B cell (primary cell): Measurements from ENCODE around the gene RGCC. TPM values are rescaled to one million over a fixed set of nuclear protein-coding genes. Genes with fewer than 3 reads are reported as not detected.

Source experiments
- ATAC-seq: fragments of 200-7000 bp; cut with Tn5 transposase; one replicate; pipeline ENCODE4 v1.10.0; 2021; ENCODE audit warnings: low read depth, mild to moderate bottlenecking, moderate number of reproducible peaks, moderate library complexity
- CTCF ChIA-PET: fragments of 350-600 bp; sonication (Branson Sonifier 250); formaldehyde crosslinking; loops from one replicate; lab custom pipeline; 2021; ENCODE audit warnings: antibody characterized with exemption, inconsistent platforms; lab: Charles Lee
- POLR2A ChIA-PET: fragments of 350-600 bp; sonication (Branson Sonifier 250); formaldehyde crosslinking; loops from one replicate; lab custom pipeline; 2021; ENCODE audit warnings: antibody characterized with exemption; lab: Charles Lee
- DNase-seq: peaks from one replicate; pipeline ENCODE4 v3.0.0; 2013
- H2AFZ ChIP-seq: 2 replicates; pipeline ENCODE4 v1.6.1; 2012; ENCODE audit warnings: mild to moderate bottlenecking, low read depth, low read length; ENCODE audit not compliant: insufficient read depth, poor library complexity, severe bottlenecking
- H3K27ac ChIP-seq, 2 donors: 1 replicate in 1 of 2; 2 replicates in 1 of 2; pipeline ENCODE4 v1.5.1; 2012 to 2013; ENCODE audit warnings: low read length in 2 of 2, mild to moderate bottlenecking in 2 of 2, moderate library complexity in 1 of 2
- H3K27me3 ChIP-seq, 4 experiments: fragments of 200-600 bp in 1 of 4; sonication (generic) in 1 of 4; replicated peaks in 1 of 4; 1 replicate in 2 of 4; 2 replicates in 2 of 4; pipeline versions ENCODE4 v1.6.1 to v1.7.0; 2013 to 2016; ENCODE audit warnings: low read length in 3 of 4, mild to moderate bottlenecking in 2 of 4, mixed read lengths in 1 of 4, moderate library complexity in 1 of 4; ENCODE audit not compliant: insufficient read depth in 4 of 4, control insufficient read depth in 3 of 4; ENCODE audit errors: control extremely low read depth in 1 of 4
- H3K36me3 ChIP-seq, 2 experiments: replicated peaks in 1 of 2; 1 replicate in 1 of 2; 2 replicates in 1 of 2; pipeline versions ENCODE4 v1.6.1 to v1.7.1; 2013; ENCODE audit warnings: low read length in 1 of 2; ENCODE audit not compliant: insufficient read depth in 2 of 2, control insufficient read depth in 1 of 2; ENCODE audit errors: control extremely low read depth in 1 of 2, extremely low read depth in 1 of 2
- H3K4me1 ChIP-seq, 2 donors: fragments of 200-600 bp in 1 of 2; sonication (generic) in 1 of 2; 1 replicate in 1 of 2; 2 replicates in 1 of 2; pipeline versions ENCODE4 v1.5.1 to v1.6.1; 2013 to 2017; ENCODE audit warnings: low read length in 2 of 2; ENCODE audit not compliant: control insufficient read depth in 2 of 2, insufficient read depth in 2 of 2
- H3K4me2 ChIP-seq: replicated peaks from 2 replicates; pipeline ENCODE3; 2012; ENCODE audit warnings: mild to moderate bottlenecking, low read depth, low read length; ENCODE audit not compliant: poor library complexity, severe bottlenecking
- H3K4me3 ChIP-seq, 5 experiments: fragments of 200-600 bp in 1 of 5; sonication (generic) in 1 of 5; 1 replicate in 3 of 5; 2 replicates in 2 of 5; pipeline versions ENCODE4 v1.5.1 to v1.7.0; 2011 to 2016; ENCODE audit warnings: low read length in 4 of 5, mild to moderate bottlenecking in 4 of 5, low read depth in 2 of 5, control low read depth in 1 of 5, moderate library complexity in 1 of 5; ENCODE audit not compliant: insufficient read depth in 1 of 5; ENCODE audit errors: control extremely low read depth in 1 of 5, extremely low read depth in 1 of 5
- H3K79me2 ChIP-seq: fragments of 200-600 bp; sonication (generic); one replicate; pipeline ENCODE4 v1.6.0; 2016; ENCODE audit warnings: low read length; ENCODE audit not compliant: control insufficient read depth, insufficient read depth
- H3K9ac ChIP-seq: fragments of 200-600 bp; sonication (generic); 2 replicates; pipeline ENCODE4 v1.6.1; 2017; ENCODE audit warnings: mild to moderate bottlenecking, low read length, moderate library complexity
- H3K9me3 ChIP-seq, 3 donors: one replicate each; pipeline versions ENCODE4 v1.6.1 to v1.7.1; 2013; ENCODE audit warnings: low read length in 2 of 3; ENCODE audit not compliant: control insufficient read depth in 2 of 3, insufficient read depth in 1 of 3; ENCODE audit errors: control extremely low read depth in 1 of 3
- H4K20me1 ChIP-seq: 2 replicates; pipeline ENCODE4 v1.6.0; 2012; ENCODE audit warnings: mild to moderate bottlenecking, low read length; ENCODE audit not compliant: insufficient read depth, control insufficient read depth, poor library complexity, severe bottlenecking
- H3K27ac Mint-ChIP-seq: one replicate; pipeline ENCODE4 v1.8.0; 2021; ENCODE audit warnings: mixed read lengths
- H3K27me3 Mint-ChIP-seq: one replicate; pipeline ENCODE4 v1.8.0; 2021; ENCODE audit warnings: mixed read lengths
- H3K4me1 Mint-ChIP-seq: one replicate; pipeline ENCODE4 v1.8.0; 2021; ENCODE audit warnings: mixed read lengths
- H3K4me3 Mint-ChIP-seq: one replicate; pipeline ENCODE4 v1.8.0; 2021; ENCODE audit warnings: mixed read lengths
- H3K9me3 Mint-ChIP-seq: one replicate; pipeline ENCODE4 v1.8.0; 2022; ENCODE audit warnings: mixed read lengths; ENCODE audit not compliant: insufficient read depth
- EZH2 ChIP-seq: IDR thresholded peaks from 2 replicates; pipeline ENCODE4 v1.6.1; 2012; ENCODE audit warnings: borderline replicate concordance, low read depth, mild to moderate bottlenecking, moderate library complexity, low read length; ENCODE audit not compliant: insufficient read depth, poor library complexity, severe bottlenecking
- WGBS: methylation state at CpG from one replicate; pipeline ENCODE4 v1.1.5; 2013; ENCODE audit warnings: missing lambda C conversion rate; ENCODE audit not compliant: insufficient coverage; 5-methylcytosine and 5-hydroxymethylcytosine counted together
- intact Hi-C: fragments of 100-400 bp; cut with micrococcal nuclease; formaldehyde crosslinking; loops from one replicate; pipeline ENCODE4 v1.10.0; 2022
- polyA plus RNA-seq: library from polyadenylated mRNA; depleted of rRNA; stranded (reverse); fragments of >200 nt; gene quantifications from 2 replicates; pipeline ENCODE4 v1.2.3, GENCODE V29; 2012
- total RNA-seq, 2 donors: library from RNA; stranded (reverse); fragments of 120-200 nt in 1 of 2; gene quantifications; 1 replicate in 1 of 2; 2 replicates in 1 of 2; pipeline versions ENCODE4 v1.2.3 to v1.2.4, GENCODE V29; 2013 to 2022
- TF ChIP-seq, protein P1 (sequence below): fragments of 200-600 bp; IDR thresholded peaks from one replicate; pipeline ENCODE4 v1.8.0; 2022; ENCODE audit warnings: antibody characterized with exemption, mild to moderate bottlenecking

RGCC gene
- total and polyA plus RNA-seq, 2 donors (not counting 1 experiment from before 2014, with no cell fraction given), result 8.0 to 16.0 TPM

- Mint-ChIP-seq H3K27ac (peak overlapping the region; percentile 37), H3K4me1 (peaks cover 11% of the 10 kb centered on the region), H3K27me3 (no peaks in the 10 kb centered on the region), H3K4me3 (no peak overlapping the region), H3K9me3 (no peaks in the 10 kb centered on the region)
- H3K4me2 ChIP-seq, result no peak overlapping the region
- H3K9ac ChIP-seq, result no peak overlapping the region
- peaks cover 0 to 14% of the 10 kb centered on the region in 2 donors for H3K4me1 ChIP-seq
- no peak overlapping the region for H3K4me3 ChIP-seq
- intact Hi-C loops, result no loop called here
- DNase-seq, result no peak
- ATAC-seq, result no peak
- TF ChIP-seq EZH2, result no peak
- TF ChIP-seq, protein P1, sequence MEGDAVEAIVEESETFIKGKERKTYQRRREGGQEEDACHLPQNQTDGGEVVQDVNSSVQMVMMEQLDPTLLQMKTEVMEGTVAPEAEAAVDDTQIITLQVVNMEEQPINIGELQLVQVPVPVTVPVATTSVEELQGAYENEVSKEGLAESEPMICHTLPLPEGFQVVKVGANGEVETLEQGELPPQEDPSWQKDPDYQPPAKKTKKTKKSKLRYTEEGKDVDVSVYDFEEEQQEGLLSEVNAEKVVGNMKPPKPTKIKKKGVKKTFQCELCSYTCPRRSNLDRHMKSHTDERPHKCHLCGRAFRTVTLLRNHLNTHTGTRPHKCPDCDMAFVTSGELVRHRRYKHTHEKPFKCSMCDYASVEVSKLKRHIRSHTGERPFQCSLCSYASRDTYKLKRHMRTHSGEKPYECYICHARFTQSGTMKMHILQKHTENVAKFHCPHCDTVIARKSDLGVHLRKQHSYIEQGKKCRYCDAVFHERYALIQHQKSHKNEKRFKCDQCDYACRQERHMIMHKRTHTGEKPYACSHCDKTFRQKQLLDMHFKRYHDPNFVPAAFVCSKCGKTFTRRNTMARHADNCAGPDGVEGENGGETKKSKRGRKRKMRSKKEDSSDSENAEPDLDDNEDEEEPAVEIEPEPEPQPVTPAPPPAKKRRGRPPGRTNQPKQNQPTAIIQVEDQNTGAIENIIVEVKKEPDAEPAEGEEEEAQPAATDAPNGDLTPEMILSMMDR, result no peak
- H3K79me2 ChIP-seq, result no peaks in the 10 kb centered on the region
- no peaks in the 10 kb centered on the region for H3K27me3 ChIP-seq
- ChIA-PET POLR2A (no interaction called here), CTCF (no interaction called here)
- no peaks in the 10 kb centered on the region for H3K36me3 ChIP-seq
- no peaks in the 10 kb centered on the region for H4K20me1 ChIP-seq
- H3K9me3 ChIP-seq, result peaks cover 0 to 15% (median 0%) of the 10 kb centered on the region in 3 donors
- WGBS, result 95% methylated on average over 4 of the region's 7 CpGs
- H2AFZ ChIP-seq, result no peak overlapping the region
- H3K27ac ChIP-seq, result no peak overlapping the region
These were observed 57.6 kb downstream of the RGCC start for GRCh38 chr13:41514853-41515395.

GRCh38 chr13:41515491-41516139 lies 58.3 kb downstream of the RGCC start:
- Histone ChIP-seq H3K27me3 (no peaks in the 10 kb centered on the region), H3K36me3 (no peaks in the 10 kb centered on the region), H2AFZ (no peak overlapping the region), H3K27ac (no peak overlapping the region), H3K9ac (no peak overlapping the region), H4K20me1 (no peaks in the 10 kb centered on the region), H3K9me3 (peaks cover 0 to 15% (median 0%) of the 10 kb centered on the region in 3 donors), H3K4me2 (no peak overlapping the region), H3K4me3 (no peak overlapping the region), H3K4me1 (peaks cover 0 to 14% of the 10 kb centered on the region in 2 donors), H3K79me2 (no peaks in the 10 kb centered on the region)
- Mint-ChIP-seq H3K27me3 (no peaks in the 10 kb centered on the region), H3K27ac (no peak overlapping the region), H3K4me3 (no peak overlapping the region), H3K9me3 (no peaks in the 10 kb centered on the region), H3K4me1 (peaks cover 11% of the 10 kb centered on the region)
- TF ChIP-seq EZH2, result no peak
- TF ChIP-seq, protein P1, result no peak
- intact Hi-C loops, result no loop called here
- CTCF ChIA-PET, result no interaction called here
- no peak for DNase-seq
- POLR2A ChIA-PET, result no interaction called here
- ATAC-seq, result no peak
- WGBS, result 89% methylated on average over 11 of the region's 15 CpGs
